ENCODE measurements around the gene ZNF649. TPM values are rescaled to one million over a fixed set of nuclear protein-coding genes. Genes with fewer than 3 reads are reported as not detected.

Gene ZNF649
- 12.6 and 13.6 TPM in 2 replicates for total RNA-seq
- long read RNA-seq, transcript ZNF649-201 (5 exons, 3,197 nt): major isoform, 75 of 94 reads
- long read RNA-seq, partial matches to known transcripts: 2 of 94 reads
- long read RNA-seq, other reads (novel, unspliced or antisense): 17 of 94 reads

DNA sequence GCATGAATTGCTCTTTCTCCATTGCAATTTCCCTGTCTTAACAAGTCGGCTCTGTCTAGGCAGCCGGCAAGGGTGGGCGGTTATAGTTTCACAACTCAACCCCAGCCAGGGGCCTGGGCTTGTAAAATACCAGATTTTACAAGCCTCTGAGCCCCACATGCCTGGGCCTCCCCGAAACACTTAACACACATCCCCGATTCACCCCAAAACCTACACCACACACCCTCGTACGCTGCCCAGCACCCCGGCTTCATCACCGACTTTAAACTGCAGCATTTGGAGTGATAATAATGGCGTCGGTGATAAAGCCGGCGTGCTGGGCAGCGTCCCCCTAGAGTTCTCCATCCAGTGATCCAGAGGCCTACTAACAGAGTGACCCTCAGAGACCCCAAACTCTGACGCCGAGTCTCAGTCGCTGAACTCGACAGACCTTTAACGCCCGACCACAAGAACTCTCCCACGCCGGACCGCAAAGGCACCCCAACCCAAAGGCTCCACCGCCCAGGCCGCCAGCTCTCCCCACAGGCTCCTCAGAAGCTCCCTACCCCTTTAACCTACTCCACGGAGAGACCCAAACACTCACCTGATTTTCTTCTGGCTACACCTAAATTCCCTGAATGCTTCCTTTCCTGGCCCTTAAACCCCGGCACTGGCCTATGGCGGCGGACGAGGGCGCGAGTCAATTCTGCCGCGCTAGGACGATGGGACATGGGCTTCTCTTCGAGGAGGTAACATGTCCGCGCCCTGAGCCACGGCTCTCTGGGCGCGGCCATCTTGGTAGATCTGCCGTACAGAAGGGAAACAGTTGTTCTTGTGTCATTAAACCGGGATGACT is at the start of gene ZNF649:
TSS of gene ZNF649 (minus strand) at position 687 of the 835 bp plus-strand sequence. CDS start 4,910 bp downstream, outside the sequence.
- peaks cover 43% of the 10 kb centered on the region for H3K9me3 Mint-ChIP-seq (ENCODE audit: unreplicated experiment)
- peaks cover 19% of the 10 kb centered on the region for H3K4me1 Mint-ChIP-seq (ENCODE audit: unreplicated experiment)
- peaks cover 23% of the 10 kb centered on the region for H3K36me3 Mint-ChIP-seq (ENCODE audit: unreplicated experiment)
- TF ChIP-seq, protein P1, sequence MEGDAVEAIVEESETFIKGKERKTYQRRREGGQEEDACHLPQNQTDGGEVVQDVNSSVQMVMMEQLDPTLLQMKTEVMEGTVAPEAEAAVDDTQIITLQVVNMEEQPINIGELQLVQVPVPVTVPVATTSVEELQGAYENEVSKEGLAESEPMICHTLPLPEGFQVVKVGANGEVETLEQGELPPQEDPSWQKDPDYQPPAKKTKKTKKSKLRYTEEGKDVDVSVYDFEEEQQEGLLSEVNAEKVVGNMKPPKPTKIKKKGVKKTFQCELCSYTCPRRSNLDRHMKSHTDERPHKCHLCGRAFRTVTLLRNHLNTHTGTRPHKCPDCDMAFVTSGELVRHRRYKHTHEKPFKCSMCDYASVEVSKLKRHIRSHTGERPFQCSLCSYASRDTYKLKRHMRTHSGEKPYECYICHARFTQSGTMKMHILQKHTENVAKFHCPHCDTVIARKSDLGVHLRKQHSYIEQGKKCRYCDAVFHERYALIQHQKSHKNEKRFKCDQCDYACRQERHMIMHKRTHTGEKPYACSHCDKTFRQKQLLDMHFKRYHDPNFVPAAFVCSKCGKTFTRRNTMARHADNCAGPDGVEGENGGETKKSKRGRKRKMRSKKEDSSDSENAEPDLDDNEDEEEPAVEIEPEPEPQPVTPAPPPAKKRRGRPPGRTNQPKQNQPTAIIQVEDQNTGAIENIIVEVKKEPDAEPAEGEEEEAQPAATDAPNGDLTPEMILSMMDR (IDR thresholded peaks at IDR 0.05): no peak
- H3K27ac Mint-ChIP-seq (ENCODE audit: unreplicated experiment): peak within 1 kb of the TSS; percentile 95
- peak within 1 kb of the TSS; percentile 99 for H3K4me3 Mint-ChIP-seq (ENCODE audit: unreplicated experiment)
- peak; percentile 93 for DNase-seq (ENCODE audit: extremely low spot score, unreplicated experiment)
- H3K27me3 Mint-ChIP-seq (ENCODE audit: unreplicated experiment): peaks cover 7% of the 10 kb centered on the region

DNA sequence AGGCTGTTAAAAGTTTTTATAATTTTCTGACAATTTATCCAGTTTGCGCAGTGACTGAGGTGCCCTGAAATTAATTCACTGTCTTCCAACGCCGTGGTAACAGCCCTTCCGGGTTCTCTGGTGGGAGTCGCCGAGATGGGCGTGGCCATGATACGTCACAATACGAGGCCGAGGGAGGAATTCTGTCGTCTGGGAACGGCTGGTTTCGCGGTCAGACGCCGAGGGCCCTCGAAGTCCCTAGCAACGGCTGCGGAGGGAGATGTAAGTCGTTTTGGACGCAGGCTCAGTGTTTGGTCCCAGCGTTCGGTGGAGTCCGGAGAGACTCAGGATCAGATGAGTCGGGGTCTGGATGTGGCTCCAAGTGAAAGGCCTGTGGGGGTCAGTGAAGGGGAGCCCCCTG is 44.2 kb upstream of the ZNF649 start:
- DNase-seq (ENCODE audit: extremely low spot score, unreplicated experiment): no peak
- H3K4me3 Mint-ChIP-seq (ENCODE audit: unreplicated experiment): no peak overlapping the region
- H3K27me3 Mint-ChIP-seq (ENCODE audit: unreplicated experiment): no peaks in the 10 kb centered on the region
- H3K9me3 Mint-ChIP-seq (ENCODE audit: unreplicated experiment): peaks cover 69% of the 10 kb centered on the region
- TF ChIP-seq, protein P1 (IDR thresholded peaks at IDR 0.05): no peak
- no peak overlapping the region for H3K27ac Mint-ChIP-seq (ENCODE audit: unreplicated experiment)
- H3K36me3 Mint-ChIP-seq (ENCODE audit: unreplicated experiment): peaks cover 44% of the 10 kb centered on the region
- no peaks in the 10 kb centered on the region for H3K4me1 Mint-ChIP-seq (ENCODE audit: unreplicated experiment)

DNA sequence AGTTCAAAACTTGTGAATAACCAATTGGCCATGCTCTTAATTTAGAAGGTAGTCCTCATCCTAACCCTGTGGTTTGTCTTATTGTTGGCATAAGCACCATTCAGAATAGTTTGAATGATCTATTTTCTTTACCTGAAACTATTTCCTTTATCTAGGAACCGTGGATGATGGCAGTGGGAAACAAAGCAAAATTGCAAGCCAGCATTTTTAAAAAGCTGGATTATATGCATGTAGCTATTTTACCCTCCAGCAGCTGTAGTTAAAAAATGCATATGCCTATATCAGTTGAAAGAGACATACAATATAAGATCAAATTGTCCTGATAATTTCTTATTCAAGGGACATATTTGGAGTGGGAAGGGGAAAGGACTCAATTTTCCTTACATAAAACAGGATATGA is 41.8 kb upstream of the ZNF649 start:
- TF ChIP-seq, protein P1 (IDR thresholded peaks at IDR 0.05): no peak
- no peak for DNase-seq (ENCODE audit: extremely low spot score, unreplicated experiment)
- H3K36me3 Mint-ChIP-seq (ENCODE audit: unreplicated experiment): peaks cover 66% of the 10 kb centered on the region
- H3K4me3 Mint-ChIP-seq (ENCODE audit: unreplicated experiment): no peak overlapping the region
- no peak overlapping the region for H3K27ac Mint-ChIP-seq (ENCODE audit: unreplicated experiment)
- H3K9me3 Mint-ChIP-seq (ENCODE audit: unreplicated experiment): peaks cover 81% of the 10 kb centered on the region
- H3K27me3 Mint-ChIP-seq (ENCODE audit: unreplicated experiment): no peaks in the 10 kb centered on the region
- H3K4me1 Mint-ChIP-seq (ENCODE audit: unreplicated experiment): no peaks in the 10 kb centered on the region

DNA sequence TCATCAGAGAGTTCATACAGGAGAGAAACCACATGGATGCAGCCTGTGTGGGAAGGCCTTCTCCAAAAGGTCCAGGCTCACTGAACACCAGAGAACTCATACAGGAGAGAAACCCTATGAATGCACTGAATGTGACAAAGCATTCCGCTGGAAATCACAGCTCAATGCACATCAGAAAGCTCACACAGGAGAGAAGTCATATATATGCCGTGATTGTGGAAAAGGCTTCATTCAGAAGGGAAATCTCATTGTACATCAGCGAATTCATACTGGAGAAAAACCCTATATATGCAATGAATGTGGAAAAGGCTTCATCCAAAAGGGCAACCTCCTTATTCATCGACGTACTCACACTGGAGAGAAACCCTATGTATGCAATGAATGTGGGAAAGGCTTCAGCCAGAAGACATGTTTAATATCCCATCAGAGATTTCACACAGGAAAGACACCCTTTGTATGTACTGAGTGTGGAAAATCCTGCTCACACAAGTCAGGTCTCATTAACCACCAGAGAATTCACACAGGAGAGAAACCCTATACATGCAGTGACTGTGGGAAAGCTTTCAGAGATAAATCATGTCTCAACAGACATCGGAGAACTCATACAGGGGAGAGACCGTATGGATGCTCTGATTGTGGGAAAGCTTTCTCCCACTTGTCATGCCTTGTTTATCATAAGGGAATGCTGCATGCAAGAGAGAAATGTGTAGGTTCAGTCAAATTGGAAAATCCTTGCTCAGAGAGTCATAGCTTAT is 40.2 kb upstream of the ZNF649 start:
- H3K27me3 Mint-ChIP-seq (ENCODE audit: unreplicated experiment): no peaks in the 10 kb centered on the region
- no peak for DNase-seq (ENCODE audit: extremely low spot score, unreplicated experiment)
- H3K4me3 Mint-ChIP-seq (ENCODE audit: unreplicated experiment): no peak overlapping the region
- peaks cover 79% of the 10 kb centered on the region for H3K9me3 Mint-ChIP-seq (ENCODE audit: unreplicated experiment)
- no peaks in the 10 kb centered on the region for H3K4me1 Mint-ChIP-seq (ENCODE audit: unreplicated experiment)
- TF ChIP-seq, protein P1 (IDR thresholded peaks at IDR 0.05): no peak
- H3K36me3 Mint-ChIP-seq (ENCODE audit: unreplicated experiment): peaks cover 78% of the 10 kb centered on the region
- no peak overlapping the region for H3K27ac Mint-ChIP-seq (ENCODE audit: unreplicated experiment)

DNA sequence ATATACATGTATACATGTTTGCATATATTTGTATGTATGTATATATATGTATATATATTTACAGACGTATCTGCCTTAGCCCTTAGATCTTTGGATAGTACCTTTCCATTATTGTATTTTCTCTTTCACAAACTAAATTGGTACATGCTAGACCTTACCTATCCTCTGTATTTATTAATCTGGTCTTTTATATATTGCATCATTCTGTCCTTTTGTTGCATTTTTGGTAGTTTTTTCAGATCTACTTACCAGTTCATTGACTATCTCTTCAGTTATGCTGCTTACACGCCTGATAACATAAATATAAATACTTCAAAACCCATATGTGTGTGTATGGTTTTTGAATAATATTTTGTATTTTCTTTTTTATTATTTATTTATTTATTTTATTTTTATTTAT is 34.1 kb upstream of the ZNF649 start:
- H3K4me3 Mint-ChIP-seq (ENCODE audit: unreplicated experiment): no peak overlapping the region
- H3K4me1 Mint-ChIP-seq (ENCODE audit: unreplicated experiment): no peaks in the 10 kb centered on the region

More for the DNA sequence above, 34.1 kb upstream of the ZNF649 start:
- DNase-seq (ENCODE audit: extremely low spot score, unreplicated experiment): no peak
- Mint-ChIP-seq H3K36me3 (ENCODE audit: unreplicated experiment) (peaks cover 89% of the 10 kb centered on the region), H3K9me3 (ENCODE audit: unreplicated experiment) (peaks cover 32% of the 10 kb centered on the region), H3K27me3 (ENCODE audit: unreplicated experiment) (no peaks in the 10 kb centered on the region), H3K27ac (ENCODE audit: unreplicated experiment) (no peak overlapping the region)
- TF ChIP-seq, protein P1 (IDR thresholded peaks at IDR 0.05): no peak

Measured in osteocyte (in vitro differentiated cells).